ENCODE measurements around the gene GUCY1A2. TPM values are rescaled to one million over a fixed set of nuclear protein-coding genes. Genes with fewer than 3 reads are reported as not detected.

Gene GUCY1A2
- total RNA-seq, 1 donor from 2014 or later: 17.8 TPM

- no peaks in the 10 kb centered on the region for H4K20me1 ChIP-seq (ENCODE audit: insufficient read depth, low read length)
These were observed 361.6 kb downstream of the GUCY1A2 start for GRCh38 chr11:106656646-106657045.

GRCh38 chr11:106644824-106645223, 373.5 kb downstream of the GUCY1A2 start:
- no peak overlapping the region for H3K27ac Mint-ChIP-seq (ENCODE audit: unreplicated experiment)
- peak; percentile 61 for DNase-seq (ENCODE audit: low read depth)
- no peaks in the 10 kb centered on the region for H3K27me3 Mint-ChIP-seq (ENCODE audit: low read depth, unreplicated experiment)

More at GRCh38 chr11:106656646-106657045, 361.6 kb downstream of the GUCY1A2 start:
- H3K9me3 ChIP-seq (ENCODE audit: insufficient read depth, low read depth, low read length): no peaks in the 10 kb centered on the region
- H2AFZ ChIP-seq (ENCODE audit: low read depth, low read length): no peak overlapping the region
- no peaks in the 10 kb centered on the region for H3K4me1 Mint-ChIP-seq (ENCODE audit: low read depth, unreplicated experiment)
- no peak for TF ChIP-seq EZH2 (IDR thresholded peaks at IDR 0.05; ENCODE audit: insufficient read depth, low read length)
- TF ChIP-seq, protein P1, sequence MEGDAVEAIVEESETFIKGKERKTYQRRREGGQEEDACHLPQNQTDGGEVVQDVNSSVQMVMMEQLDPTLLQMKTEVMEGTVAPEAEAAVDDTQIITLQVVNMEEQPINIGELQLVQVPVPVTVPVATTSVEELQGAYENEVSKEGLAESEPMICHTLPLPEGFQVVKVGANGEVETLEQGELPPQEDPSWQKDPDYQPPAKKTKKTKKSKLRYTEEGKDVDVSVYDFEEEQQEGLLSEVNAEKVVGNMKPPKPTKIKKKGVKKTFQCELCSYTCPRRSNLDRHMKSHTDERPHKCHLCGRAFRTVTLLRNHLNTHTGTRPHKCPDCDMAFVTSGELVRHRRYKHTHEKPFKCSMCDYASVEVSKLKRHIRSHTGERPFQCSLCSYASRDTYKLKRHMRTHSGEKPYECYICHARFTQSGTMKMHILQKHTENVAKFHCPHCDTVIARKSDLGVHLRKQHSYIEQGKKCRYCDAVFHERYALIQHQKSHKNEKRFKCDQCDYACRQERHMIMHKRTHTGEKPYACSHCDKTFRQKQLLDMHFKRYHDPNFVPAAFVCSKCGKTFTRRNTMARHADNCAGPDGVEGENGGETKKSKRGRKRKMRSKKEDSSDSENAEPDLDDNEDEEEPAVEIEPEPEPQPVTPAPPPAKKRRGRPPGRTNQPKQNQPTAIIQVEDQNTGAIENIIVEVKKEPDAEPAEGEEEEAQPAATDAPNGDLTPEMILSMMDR (IDR thresholded peaks at IDR 0.05; ENCODE audit: insufficient read depth, low read depth, low read length): no peak
- no peaks in the 10 kb centered on the region for H3K27me3 Mint-ChIP-seq (ENCODE audit: low read depth, unreplicated experiment)
- no peak overlapping the region for H3K27ac Mint-ChIP-seq (ENCODE audit: unreplicated experiment)
- H3K4me3 ChIP-seq (ENCODE audit: insufficient read depth, low read depth, low read length): no peak overlapping the region
- no peak overlapping the region for H3K9ac ChIP-seq (ENCODE audit: low read length)
- no peaks in the 10 kb centered on the region for H3K27me3 ChIP-seq (ENCODE audit: insufficient read depth, low read length)
- H3K27ac ChIP-seq (ENCODE audit: low read depth, low read length): no peak overlapping the region
- H3K9me3 Mint-ChIP-seq (ENCODE audit: unreplicated experiment): no peaks in the 10 kb centered on the region
- H3K36me3 ChIP-seq (ENCODE audit: insufficient read depth, low read length): no peaks in the 10 kb centered on the region
- H3K4me1 ChIP-seq (ENCODE audit: insufficient read depth, low read length): no peaks in the 10 kb centered on the region
- H3K4me2 ChIP-seq (ENCODE audit: low read length): no peak overlapping the region
- no peak overlapping the region for H3K4me3 Mint-ChIP-seq (ENCODE audit: unreplicated experiment)
- FAIRE-seq: no peak
- no peaks in the 10 kb centered on the region for H3K79me2 ChIP-seq (ENCODE audit: insufficient read depth, low read length)
- no peaks in the 10 kb centered on the region for H3K36me3 Mint-ChIP-seq (ENCODE audit: low read depth, unreplicated experiment)
- DNase-seq (ENCODE audit: low read depth): no peak

GRCh38 chr11:106642331-106642730, 375.9 kb downstream of the GUCY1A2 start:
- TF ChIP-seq, protein P1 (IDR thresholded peaks at IDR 0.05; ENCODE audit: insufficient read depth, low read depth, low read length): no peak
- no peak for TF ChIP-seq EZH2 (IDR thresholded peaks at IDR 0.05; ENCODE audit: insufficient read depth, low read length)
- no peak overlapping the region for H3K27ac ChIP-seq (ENCODE audit: low read depth, low read length)
- no peaks in the 10 kb centered on the region for H3K27me3 Mint-ChIP-seq (ENCODE audit: low read depth, unreplicated experiment)

More at GRCh38 chr11:106644824-106645223, 373.5 kb downstream of the GUCY1A2 start:
- Histone ChIP-seq H3K9ac (ENCODE audit: low read length) (no peak overlapping the region), H3K36me3 (ENCODE audit: insufficient read depth, low read length) (no peaks in the 10 kb centered on the region), H3K9me3 (ENCODE audit: insufficient read depth, low read depth, low read length) (peaks cover 3% of the 10 kb centered on the region), H3K4me3 (ENCODE audit: insufficient read depth, low read depth, low read length) (no peak overlapping the region), H2AFZ (ENCODE audit: low read depth, low read length) (no peak overlapping the region), H3K27me3 (ENCODE audit: insufficient read depth, low read length) (no peaks in the 10 kb centered on the region), H3K27ac (ENCODE audit: low read depth, low read length) (no peak overlapping the region), H3K4me1 (ENCODE audit: insufficient read depth, low read length) (no peaks in the 10 kb centered on the region), H3K4me2 (ENCODE audit: low read length) (no peak overlapping the region), H3K79me2 (ENCODE audit: insufficient read depth, low read length) (no peaks in the 10 kb centered on the region), H4K20me1 (ENCODE audit: insufficient read depth, low read length) (no peaks in the 10 kb centered on the region)
- no peaks in the 10 kb centered on the region for H3K4me1 Mint-ChIP-seq (ENCODE audit: low read depth, unreplicated experiment)
- no peak for TF ChIP-seq EZH2 (IDR thresholded peaks at IDR 0.05; ENCODE audit: insufficient read depth, low read length)
- TF ChIP-seq, protein P1 (IDR thresholded peaks at IDR 0.05; ENCODE audit: insufficient read depth, low read depth, low read length): no peak
- H3K4me3 Mint-ChIP-seq (ENCODE audit: unreplicated experiment): no peak overlapping the region
- peak; percentile 58 for FAIRE-seq
- H3K36me3 Mint-ChIP-seq (ENCODE audit: low read depth, unreplicated experiment): no peaks in the 10 kb centered on the region
- H3K9me3 Mint-ChIP-seq (ENCODE audit: unreplicated experiment): no peaks in the 10 kb centered on the region

More at GRCh38 chr11:106642331-106642730, 375.9 kb downstream of the GUCY1A2 start:
- Mint-ChIP-seq H3K4me1 (ENCODE audit: low read depth, unreplicated experiment) (no peaks in the 10 kb centered on the region), H3K36me3 (ENCODE audit: low read depth, unreplicated experiment) (no peaks in the 10 kb centered on the region), H3K4me3 (ENCODE audit: unreplicated experiment) (no peak overlapping the region), H3K27ac (ENCODE audit: unreplicated experiment) (no peak overlapping the region), H3K9me3 (ENCODE audit: unreplicated experiment) (no peaks in the 10 kb centered on the region)
- H3K27me3 ChIP-seq (ENCODE audit: insufficient read depth, low read length): no peaks in the 10 kb centered on the region
- H3K4me3 ChIP-seq (ENCODE audit: insufficient read depth, low read depth, low read length): no peak overlapping the region
- H3K9ac ChIP-seq (ENCODE audit: low read length): no peak overlapping the region
- H4K20me1 ChIP-seq (ENCODE audit: insufficient read depth, low read length): no peaks in the 10 kb centered on the region
- H3K4me2 ChIP-seq (ENCODE audit: low read length): no peak overlapping the region
- H3K36me3 ChIP-seq (ENCODE audit: insufficient read depth, low read length): no peaks in the 10 kb centered on the region
- H3K4me1 ChIP-seq (ENCODE audit: insufficient read depth, low read length): no peaks in the 10 kb centered on the region
- peaks cover 3% of the 10 kb centered on the region for H3K9me3 ChIP-seq (ENCODE audit: insufficient read depth, low read depth, low read length)
- H3K79me2 ChIP-seq (ENCODE audit: insufficient read depth, low read length): no peaks in the 10 kb centered on the region
- H2AFZ ChIP-seq (ENCODE audit: low read depth, low read length): no peak overlapping the region
- FAIRE-seq (no peak), DNase-seq (ENCODE audit: low read depth) (peak; percentile 16)

Data from astrocyte (in vitro differentiated cells and primary cell).